Stimulated activated CD8-positive, alpha-beta memory T cell treated with anti-CD3 and anti-CD28 coated beads, Interleukin-12 subunit alpha, Interleukin-12 subunit beta, amount 100 ng/mL, for 1 hour (primary cell): ENCODE data around the gene MAP3K5.

Experiments
- DNase-seq: peaks from one replicate; pipeline ENCODE4 v3.0.0-alpha.2; 2020; ENCODE audit warnings: low read depth

Gene MAP3K5

DNA sequence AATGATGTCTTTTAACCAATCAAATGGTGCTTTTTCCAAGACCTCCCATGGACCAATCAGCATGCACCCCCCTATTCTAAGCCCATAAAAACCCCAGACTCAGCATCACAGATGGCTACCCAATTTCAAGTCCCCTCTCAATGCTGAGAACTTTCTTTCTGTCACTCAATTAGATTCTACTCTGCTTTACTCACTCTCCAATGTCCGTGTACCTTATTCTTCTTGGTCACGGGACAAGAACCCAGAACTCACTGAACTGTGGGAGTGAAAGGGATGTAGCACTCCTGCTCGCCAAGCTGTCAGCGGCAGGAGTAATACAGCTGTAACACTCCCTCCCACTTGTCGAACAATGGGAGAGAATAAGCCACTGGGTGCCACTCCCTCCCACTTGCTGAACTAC, 221.2 kb downstream of the MAP3K5 start:
- DNase-seq: no peak

- DNase-seq: no peak
These were observed 224.1 kb downstream of the MAP3K5 start for GRCh38 chr6:136568129-136568528.

DNA sequence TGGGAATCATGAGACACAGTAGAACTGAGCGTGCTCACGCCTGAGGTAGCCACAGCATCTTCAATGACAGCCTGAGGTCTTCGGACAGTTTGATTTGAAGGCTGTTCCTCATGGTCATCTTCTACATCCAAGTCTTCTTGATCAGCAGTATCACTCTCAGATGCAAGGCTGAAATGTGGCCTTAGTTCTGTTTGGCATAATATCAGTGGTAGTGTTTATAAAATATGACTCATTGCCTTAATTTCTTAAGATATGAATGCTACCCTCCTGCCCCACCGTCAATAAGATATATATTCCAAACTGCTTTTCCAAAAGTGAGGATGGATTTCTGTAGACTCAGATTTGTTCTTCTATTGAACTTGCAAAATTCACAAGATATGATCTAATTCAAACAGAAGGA, 224.6 kb downstream of the MAP3K5 start:
- DNase-seq: no peak

- DNase-seq: no peak
These were observed 225.4 kb downstream of the MAP3K5 start for GRCh38 chr6:136566851-136567250.

GRCh38 chr6:136566007-136566487, 226.2 kb downstream of the MAP3K5 start:
- no peak for DNase-seq

GRCh38 chr6:136564180-136564579, 228.1 kb downstream of the MAP3K5 start:
- DNase-seq: no peak

GRCh38 chr6:136563386-136564152, 228.7 kb downstream of the MAP3K5 start:
- DNase-seq: no peak

DNA sequence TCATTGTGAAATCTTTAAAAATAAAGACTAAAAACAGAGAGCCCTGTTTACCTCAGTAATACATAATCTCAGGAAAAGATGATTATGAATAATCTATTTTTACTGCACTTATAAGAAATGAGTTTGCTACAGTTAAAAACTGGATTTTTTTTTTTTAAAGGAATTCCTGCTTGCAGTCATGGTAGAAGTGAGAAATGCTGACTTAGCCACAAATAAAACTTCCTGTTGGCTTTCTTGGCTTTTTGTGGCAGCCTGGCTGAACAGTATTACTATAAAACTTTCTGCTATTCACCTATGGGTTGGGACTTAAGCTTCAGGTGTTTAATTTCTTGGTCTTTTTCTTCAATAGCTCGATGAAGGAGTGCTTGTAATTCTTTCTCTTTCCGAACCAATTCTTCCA, 230.1 kb downstream of the MAP3K5 start:
- no peak for DNase-seq

GRCh38 chr6:136553166-136553787, 239.0 kb downstream of the MAP3K5 start:
- no peak for DNase-seq

DNA sequence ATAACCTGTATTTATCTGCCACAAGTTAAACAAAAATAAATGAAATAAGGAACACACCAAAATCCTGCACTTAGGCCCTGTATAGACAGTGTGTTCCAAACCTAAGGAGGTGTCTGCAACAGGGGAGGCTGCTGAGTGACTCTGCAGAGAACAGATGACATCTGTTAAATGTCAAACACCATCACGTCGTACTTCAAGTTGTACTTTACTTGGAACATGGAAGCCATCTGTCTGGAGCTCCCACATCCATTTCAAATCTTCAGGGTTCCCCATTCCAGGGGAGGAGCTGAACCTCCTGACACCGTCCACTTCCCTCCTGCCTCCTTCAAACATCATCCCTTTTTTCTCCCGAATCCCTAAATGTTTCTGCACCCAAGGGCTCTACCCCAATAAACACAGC, 240.2 kb downstream of the MAP3K5 start:
- DNase-seq: no peak

DNA sequence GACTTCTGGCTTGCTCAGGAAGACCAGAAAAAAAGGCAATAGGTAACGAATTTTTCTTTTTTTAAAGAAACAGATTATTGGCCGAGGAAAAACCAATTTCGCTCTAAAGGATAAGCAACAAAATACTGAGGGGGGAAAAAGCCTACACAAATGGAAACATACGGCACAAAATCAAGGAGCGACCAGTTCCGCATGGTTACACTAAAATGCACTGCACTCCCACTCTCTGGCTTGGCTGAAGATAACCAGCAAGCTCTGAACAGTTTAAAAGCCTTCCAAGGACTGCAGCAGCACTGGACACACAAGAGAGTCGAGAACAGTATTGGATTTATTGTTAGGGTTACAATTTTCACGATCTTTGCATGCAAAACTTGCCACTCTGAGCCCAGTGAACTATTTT, 241.2 kb downstream of the MAP3K5 start:
- no peak for DNase-seq

DNA sequence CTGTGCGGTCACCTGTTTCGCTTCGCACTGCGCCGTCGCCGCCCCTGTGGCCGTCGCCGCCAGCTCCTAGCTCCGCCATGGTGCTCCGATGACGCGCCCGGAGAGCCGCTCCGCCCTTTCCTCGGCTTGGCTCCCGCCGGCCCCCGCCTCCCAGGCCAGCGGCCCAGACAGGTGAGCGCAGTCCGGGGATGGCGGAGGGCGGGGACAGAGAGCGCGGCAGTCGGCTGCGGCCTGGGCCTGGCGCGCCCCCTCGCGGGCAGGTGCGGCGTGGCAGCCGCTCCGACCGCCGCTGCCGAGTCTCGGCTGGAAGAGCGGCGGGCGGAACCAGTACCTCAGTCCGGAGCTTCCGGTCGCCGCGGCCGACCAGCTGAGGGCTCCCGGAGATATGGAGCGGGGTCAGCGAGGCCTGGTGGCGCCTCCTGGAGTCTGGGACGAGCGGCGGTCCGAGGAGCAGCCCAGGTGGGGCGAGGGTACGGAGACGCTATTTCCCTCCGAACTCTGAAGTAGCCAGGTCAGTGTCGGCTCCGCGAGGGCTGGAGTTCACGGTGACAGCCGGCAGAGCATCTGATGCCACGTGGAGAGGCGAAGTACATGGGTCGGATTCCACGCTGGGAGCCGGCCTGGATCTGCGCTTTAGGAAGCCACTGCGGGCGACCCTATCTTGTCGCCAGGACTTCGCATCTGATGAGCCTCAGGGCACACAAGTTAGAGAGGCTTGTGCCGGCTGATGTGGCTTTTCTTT, 241.8 kb downstream of the MAP3K5 start, which contains the start of gene MAP7:
Gene MAP7 (minus strand): TSS at position 93 of the 742 bp plus-strand sequence. CDS start 14 bp downstream, at position 79.
- DNase-seq: peak; percentile 27

GRCh38 chr6:136550045-136550329, 242.3 kb downstream of the MAP3K5 start:
- DNase-seq: no peak

GRCh38 chr6:136549300-136550044, 242.8 kb downstream of the MAP3K5 start:
- DNase-seq: no peak

- DNase-seq: no peak
These were observed 243.5 kb downstream of the MAP3K5 start for GRCh38 chr6:136548582-136549299.

DNA sequence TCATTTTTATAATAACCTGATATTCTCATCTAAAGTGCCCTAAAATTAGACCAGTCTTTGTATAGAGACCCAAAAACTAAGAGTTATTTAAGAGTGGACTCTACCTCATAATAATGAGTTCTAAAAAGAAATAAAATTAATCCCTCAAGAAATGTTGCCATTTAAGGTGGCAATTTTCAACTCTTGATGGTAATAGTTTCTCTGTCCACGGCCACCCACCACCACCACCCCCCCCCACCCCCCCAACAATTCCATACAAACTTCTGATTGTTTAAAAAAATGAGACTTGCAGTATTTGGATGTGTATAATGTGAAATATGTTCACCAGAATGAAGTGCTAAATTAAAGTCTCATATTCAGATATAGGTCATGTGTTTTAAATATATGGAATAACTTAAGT, 244.4 kb downstream of the MAP3K5 start:
- no peak for DNase-seq

DNA sequence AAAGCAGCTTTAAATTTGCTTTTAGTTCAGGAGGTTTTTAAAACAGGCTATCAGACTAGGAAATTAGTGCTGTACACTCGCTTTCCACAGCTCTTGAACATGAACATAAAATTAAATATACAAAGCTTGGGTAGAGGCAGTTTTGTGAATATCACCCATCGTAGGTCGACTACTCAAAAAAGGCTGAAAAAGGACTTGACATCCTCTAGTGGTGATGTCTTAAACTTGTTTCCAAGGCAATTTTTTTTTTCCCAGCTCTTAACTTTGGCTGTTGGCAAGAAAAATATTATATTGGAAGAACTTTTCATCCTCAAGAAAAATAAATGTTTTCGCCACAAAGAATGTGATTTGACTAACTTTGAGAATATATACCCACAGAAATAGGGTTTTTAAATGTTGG, 244.9 kb downstream of the MAP3K5 start:
- no peak for DNase-seq

DNA sequence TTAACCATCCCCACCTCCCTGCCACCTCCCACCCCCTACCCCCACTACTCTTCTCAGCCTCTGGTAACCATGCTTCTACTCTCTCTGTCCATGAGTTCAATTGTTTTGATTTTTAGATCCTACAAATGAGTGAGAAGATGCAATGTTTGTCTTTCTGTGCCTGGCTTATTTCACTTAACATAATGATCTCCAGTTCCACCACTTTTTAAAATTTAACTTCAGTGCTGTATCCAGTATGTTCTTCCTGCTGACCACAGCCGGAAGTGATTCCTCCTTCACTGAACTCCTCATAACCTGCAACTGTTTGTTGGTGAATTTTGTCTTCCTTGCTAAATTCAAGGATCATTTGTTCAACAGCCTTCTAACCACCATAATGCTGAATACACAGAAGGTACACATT, 245.9 kb downstream of the MAP3K5 start:
- DNase-seq: no peak

GRCh38 chr6:136544326-136544725, 248.0 kb downstream of the MAP3K5 start:
- DNase-seq: no peak

- no peak for DNase-seq
These were observed 250.9 kb downstream of the MAP3K5 start for GRCh38 chr6:136541395-136541794.

GRCh38 chr6:136539967-136540652, 252.2 kb downstream of the MAP3K5 start:
- no peak for DNase-seq
